HG03097 (cell line): ENCODE data around the gene SLC16A1.
"Not testable (repeated sequence)": the region's sequence is repeated elsewhere in the genome, so short reads cannot be mapped to it uniquely, and the experiment has no call there.

Experiments
- ATAC-seq: cut with Tn5 transposase; IDR thresholded peaks from one replicate; pipeline ENCODE4 v1.9.1; 2021; ENCODE audit not compliant: unreplicated experiment, low FRiP score

SLC16A1 gene

DNA sequence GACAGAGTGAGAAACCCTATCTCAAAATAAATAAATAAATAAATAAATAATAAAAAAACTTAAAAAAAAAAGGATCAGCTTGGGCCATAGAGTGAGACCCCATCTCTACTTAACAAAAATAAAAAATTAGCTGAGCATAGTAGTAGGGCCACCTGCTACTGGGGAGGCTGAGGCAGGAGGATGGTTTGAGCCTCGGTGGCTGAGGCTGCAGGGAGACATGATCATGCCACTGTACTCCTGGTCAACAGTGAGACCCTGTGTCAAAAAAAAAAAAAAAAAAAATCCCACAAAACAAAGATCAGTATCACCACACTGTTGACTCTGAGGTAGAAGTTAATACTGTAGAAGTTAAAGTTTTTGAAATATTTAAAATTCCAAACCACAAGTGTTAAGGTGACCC lies 29.1 kb downstream of the SLC16A1 start:
- no peak for ATAC-seq

- ATAC-seq: no peak
Measured at GRCh38 chr1:112925015-112925414, 31.0 kb downstream of the SLC16A1 start.

DNA sequence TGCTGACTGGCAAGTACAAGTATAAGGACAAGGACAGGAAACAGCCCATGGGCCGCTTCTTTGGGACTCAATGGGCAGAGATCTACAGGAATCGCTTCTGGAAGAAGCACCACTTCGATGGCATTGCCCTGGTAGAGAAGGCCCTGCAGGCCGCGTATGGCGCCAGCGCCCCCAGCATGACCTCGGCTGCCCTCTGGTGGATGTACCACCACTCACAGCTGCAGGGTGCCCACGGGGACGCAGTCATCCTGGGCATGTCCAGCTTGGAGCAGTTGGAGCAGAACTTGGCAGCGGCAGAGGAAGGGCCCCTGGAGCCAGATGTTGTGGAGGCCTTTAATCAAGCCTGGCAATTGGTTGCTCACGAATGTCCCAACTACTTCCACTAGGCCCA lies 32.0 kb downstream of the SLC16A1 start:
- no peak for ATAC-seq

DNA sequence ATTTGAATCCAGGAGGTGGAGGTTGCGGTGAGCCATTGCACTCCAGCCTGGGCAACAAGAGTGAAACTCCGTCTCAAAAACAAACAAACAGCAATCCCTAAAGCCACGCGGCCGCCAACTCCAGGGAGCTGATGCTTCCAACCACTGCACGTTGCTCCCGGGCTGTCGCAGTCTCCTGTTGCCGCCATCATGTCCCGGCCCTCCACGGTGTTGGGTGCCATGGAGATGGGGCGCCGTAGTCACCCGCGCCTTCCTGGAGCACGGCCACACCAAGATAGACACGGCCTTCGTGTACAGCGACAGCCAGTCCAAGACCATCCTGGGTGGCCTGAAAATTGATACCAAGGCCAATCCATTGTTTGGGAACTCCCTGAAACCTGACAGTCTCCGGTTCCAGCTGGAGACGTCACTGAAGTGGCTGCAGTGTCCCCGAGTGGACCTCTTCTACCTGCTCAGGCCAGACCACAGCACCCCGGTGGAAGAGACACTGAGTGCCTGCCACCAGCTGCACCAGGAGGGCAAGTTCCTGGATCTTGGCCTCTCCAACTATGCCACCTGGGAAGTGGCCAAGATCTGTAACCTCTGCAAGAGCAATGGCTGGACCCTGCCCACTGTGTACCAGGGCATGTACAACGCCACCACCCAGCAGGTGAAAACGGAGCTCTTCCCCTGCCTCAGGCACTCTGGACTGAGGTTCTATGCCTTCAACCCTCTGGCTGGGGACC lies 32.6 kb downstream of the SLC16A1 start:
- no peak for ATAC-seq

DNA sequence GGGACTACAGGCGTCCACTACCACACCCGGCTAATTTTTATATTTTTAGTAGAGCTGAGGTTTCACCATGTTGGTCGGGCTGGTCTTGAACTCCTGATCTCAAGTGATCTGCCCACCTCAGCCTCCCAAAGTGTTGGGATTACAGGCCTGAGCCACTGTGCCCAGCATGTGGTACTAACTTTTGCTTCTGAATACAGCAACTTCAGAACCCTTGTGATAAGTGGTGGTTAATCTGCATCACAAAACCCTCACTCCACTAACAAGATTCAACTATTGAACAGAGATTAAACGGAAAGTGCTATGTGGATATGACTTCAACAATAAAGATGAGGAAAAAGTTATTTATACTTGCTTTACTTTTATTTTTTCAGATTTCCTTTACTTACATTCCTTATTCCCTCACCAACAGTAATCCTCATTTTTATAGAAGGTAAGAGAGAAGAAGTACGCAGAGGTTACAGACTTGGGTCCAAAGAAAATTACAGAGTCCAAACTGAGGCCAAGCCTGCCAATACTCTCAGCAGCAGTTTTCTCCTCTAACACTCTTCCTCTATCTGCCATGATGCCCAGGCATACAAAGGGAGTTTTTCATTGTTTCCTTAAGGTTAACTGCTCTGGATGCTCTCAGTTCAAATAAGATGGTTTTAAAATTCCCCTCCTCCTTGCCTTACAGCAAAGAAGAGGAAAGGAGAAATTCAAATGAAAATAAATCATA lies 44.3 kb downstream of the SLC16A1 start:
- no peak for ATAC-seq

DNA sequence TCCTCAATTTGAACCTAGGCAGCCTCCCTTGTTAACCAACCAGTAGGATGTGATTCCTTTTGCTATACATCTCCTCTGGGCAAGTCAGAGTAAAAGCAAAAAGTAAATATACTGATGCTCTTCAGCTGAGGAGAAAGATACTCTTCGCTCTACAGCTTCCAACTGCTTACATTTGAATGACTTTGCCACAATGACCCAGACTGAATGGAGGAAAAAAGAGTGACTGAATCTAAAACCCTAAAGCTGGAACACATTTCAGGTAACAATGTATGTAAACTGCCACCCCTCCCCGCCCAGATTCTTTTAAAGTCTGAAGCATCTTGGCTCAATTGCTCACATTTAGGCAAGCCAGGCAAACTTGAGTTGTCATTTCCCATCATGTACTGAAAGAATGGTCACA lies 46.1 kb downstream of the SLC16A1 start:
- ATAC-seq: no peak

GRCh38 chr1:112906150-112906698 lies 49.8 kb downstream of the SLC16A1 start:
- no peak for ATAC-seq

GRCh38 chr1:112905395-112906149 lies 50.4 kb downstream of the SLC16A1 start:
- no peak for ATAC-seq

DNA sequence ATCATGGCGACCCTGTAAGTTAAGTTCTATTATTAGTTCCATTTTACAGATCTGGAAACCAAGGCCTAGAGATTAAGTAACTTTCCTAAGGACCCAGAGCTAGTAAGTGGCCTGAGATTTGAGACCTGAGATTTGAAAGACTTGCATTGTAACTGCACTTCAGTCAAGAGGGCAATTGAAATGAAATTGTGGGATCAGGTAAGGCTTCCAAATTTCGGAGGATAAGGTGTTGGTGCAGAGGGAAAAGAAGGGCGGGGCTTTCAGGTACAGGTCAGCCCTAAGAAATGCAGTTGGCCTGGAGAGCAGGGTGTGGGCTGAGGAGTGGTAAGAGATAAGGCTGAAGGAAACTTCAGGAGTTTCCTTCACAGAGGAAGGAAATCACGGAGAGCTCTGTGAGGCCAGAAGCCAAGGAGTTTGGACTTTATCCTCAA lies 51.1 kb downstream of the SLC16A1 start:
- no peak for ATAC-seq

GRCh38 chr1:112904071-112904830 lies 51.7 kb downstream of the SLC16A1 start:
- no peak for ATAC-seq

DNA sequence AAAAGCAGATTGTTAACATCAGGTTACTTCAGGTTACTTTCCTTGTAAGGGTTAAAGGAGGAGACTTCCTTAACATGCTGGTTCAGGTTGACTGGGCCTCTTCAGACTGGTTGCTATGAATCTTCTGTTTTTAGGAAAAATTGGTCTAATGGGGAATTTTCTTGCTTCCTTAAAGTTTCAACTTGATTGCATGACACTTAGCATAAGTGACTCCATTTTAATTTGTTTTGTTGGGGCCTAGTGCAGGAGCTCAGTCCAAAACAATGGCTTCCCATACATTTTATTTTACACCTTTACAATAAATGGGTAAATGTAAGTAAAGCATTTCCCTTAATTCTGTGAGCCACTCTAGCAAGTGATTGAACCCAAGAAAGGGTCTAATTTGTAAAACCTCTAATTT lies 53.8 kb downstream of the SLC16A1 start:
- ATAC-seq: no peak

DNA sequence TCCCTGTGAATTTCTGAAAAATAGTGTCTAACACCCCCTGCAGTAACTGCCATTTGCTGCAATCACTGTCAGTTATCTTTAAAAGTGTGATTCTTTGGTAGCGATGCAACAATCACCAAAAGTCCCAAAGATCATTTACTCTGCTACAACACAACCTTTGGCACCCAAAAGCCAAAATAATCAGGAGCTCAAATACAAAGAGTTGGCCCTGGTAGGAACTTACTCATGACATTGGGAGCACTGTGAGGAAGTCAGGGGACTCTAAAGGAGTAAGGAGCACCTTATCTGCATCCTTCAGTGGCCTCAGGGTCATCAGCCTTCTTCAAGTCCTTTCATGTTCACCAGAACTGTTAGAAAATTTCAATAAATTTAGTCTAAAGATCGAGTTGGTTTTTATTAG lies 54.6 kb downstream of the SLC16A1 start:
- ATAC-seq: no peak

DNA sequence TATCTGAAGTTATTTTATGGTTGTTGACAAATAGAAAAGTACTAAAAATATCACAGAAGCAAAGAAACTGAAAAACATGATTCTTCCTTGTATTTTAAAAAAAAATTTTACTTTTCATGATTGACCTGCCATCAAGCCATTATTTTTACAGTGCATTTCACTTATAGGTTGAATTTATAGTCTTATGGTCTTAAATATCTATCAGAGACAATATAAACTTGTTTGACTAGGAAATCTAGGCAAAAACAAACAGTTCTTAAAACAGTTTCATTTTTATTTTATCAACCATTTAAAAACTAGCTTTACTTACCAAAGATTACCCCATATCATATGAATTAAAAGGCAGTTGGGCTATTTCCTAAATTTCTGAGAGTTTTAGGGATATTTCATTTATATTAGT lies 59.2 kb downstream of the SLC16A1 start:
- no peak for ATAC-seq

- ATAC-seq: no peak
Measured at GRCh38 chr1:112894561-112895011, 61.4 kb downstream of the SLC16A1 start.

DNA sequence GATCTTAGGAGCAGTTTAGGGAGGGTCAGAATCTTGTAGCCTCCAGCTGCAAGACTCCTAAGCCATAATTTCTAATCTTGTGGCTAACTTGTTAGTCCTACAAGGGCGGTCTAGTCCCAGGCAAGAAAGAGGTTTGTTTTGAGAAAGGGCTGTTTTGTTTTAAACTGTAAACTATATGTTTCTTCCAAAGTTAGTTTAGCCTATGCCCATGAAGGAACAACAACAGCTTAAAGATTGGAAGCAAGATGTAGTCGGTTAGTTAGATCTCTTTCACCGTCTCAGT lies 62.0 kb downstream of the SLC16A1 start:
- ATAC-seq: no peak

DNA sequence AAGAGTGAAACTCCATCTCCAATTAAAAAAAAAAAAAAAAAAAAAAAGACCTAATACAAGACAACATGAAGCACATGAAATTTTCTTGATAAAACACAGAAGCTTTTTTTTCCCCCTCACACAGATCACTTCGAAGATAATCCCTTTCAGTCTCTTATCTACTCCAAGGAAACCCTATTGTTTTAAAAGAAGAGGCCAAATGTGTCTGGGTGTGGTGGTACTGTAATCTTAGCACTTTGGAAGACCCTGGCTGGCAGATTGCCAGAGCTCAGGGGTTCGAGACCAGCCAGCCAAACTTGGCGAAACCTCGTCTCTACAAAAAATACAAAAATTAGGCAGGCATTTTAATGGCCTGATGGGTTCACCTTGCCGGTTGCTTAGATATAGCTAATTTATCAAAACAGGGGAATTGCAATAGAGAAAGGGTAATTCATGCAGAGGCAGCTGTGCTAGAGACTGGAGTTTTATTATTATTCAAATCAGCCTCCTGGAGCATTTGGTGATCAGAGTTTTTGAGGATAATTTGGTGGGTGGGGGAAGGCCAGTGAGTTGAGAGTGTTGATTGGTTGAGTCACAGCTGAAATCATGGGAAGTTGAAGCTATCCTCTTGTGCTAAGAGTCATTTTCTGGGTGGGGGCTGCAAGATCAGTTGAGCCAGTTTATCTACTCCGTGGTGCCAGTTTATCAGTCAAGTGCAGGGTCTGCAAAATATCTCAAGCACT lies 62.5 kb downstream of the SLC16A1 start:
- ATAC-seq: no peak

DNA sequence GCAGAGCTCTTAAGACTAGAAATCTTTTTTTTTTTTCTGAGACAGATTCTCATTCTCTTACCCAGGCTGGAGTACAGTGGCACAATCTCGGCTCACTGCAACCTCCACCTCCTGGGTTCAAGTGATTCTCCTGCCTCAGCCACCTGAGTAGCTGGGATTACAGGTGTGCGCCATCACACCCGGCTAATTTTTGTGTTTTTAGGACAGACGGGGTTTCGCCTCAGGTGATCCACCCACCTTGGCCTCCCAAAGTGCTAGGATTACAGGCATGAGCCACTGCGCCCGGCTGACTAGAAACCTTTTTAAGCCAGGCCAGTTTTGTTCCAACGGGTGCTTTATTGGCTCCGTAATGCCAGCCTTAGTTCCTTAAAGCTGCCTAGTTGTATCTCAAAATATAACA lies 66.1 kb downstream of the SLC16A1 start:
- ATAC-seq: not testable (repeated sequence)

- ATAC-seq: no peak
Measured at GRCh38 chr1:112889052-112889768, 66.8 kb downstream of the SLC16A1 start.

GRCh38 chr1:112888630-112889029 lies 67.4 kb downstream of the SLC16A1 start:
- no peak for ATAC-seq
